Breast epithelium (tissue), 3 donors: ENCODE measurements around the gene ADGRA1.

Source experiments
- POLR2A ChIP-seq: fragments of 450-650 bp; IDR thresholded peaks from one replicate; pipeline ENCODE4 v1.6.1; 2016; ENCODE audit warnings: antibody characterized with exemption, mild to moderate bottlenecking, moderate library complexity
- TF ChIP-seq, protein P1 (sequence below), 3 donors: fragments of 450-650 bp; IDR thresholded peaks; one replicate each; pipeline ENCODE4 v1.5.1; 2016 to 2017; ENCODE audit warnings: antibody characterized with exemption in 3 of 3, mild to moderate bottlenecking in 3 of 3, moderate library complexity in 3 of 3

DNA sequence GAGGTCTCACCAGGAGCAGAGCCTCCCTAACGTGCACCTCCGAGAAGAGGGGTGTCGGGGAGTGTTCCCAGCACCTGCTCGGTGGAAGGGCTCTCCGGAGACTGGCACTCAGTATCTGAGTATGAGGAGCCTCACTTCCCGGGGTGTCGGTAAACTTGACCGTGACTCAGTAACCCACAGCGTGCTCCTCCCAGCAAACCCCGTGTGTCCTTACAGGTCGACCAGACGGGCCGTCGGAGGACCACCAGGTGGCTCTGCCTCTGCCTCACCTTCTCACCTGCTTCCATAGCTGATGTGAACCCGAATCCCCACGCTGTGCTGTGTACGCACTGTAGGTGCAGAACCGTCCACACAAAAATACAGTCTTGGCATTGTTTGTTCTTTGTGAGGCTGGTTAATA is 43.3 kb downstream of the ADGRA1 start:
- TF ChIP-seq, protein P1, sequence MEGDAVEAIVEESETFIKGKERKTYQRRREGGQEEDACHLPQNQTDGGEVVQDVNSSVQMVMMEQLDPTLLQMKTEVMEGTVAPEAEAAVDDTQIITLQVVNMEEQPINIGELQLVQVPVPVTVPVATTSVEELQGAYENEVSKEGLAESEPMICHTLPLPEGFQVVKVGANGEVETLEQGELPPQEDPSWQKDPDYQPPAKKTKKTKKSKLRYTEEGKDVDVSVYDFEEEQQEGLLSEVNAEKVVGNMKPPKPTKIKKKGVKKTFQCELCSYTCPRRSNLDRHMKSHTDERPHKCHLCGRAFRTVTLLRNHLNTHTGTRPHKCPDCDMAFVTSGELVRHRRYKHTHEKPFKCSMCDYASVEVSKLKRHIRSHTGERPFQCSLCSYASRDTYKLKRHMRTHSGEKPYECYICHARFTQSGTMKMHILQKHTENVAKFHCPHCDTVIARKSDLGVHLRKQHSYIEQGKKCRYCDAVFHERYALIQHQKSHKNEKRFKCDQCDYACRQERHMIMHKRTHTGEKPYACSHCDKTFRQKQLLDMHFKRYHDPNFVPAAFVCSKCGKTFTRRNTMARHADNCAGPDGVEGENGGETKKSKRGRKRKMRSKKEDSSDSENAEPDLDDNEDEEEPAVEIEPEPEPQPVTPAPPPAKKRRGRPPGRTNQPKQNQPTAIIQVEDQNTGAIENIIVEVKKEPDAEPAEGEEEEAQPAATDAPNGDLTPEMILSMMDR (IDR thresholded peaks at IDR 0.05): no peak
- no peak for TF ChIP-seq POLR2A
